Measurements from ENCODE around the gene FRAS1. TPM values are rescaled to one million over a fixed set of nuclear protein-coding genes. Genes with fewer than 3 reads are reported as not detected.

Gene FRAS1
- total and polyA plus RNA-seq, 2 of the 8 experiments (the other 6 are each of a cell fraction or from before 2014, with no cell fraction given): 38.5 to 109 TPM

DNA sequence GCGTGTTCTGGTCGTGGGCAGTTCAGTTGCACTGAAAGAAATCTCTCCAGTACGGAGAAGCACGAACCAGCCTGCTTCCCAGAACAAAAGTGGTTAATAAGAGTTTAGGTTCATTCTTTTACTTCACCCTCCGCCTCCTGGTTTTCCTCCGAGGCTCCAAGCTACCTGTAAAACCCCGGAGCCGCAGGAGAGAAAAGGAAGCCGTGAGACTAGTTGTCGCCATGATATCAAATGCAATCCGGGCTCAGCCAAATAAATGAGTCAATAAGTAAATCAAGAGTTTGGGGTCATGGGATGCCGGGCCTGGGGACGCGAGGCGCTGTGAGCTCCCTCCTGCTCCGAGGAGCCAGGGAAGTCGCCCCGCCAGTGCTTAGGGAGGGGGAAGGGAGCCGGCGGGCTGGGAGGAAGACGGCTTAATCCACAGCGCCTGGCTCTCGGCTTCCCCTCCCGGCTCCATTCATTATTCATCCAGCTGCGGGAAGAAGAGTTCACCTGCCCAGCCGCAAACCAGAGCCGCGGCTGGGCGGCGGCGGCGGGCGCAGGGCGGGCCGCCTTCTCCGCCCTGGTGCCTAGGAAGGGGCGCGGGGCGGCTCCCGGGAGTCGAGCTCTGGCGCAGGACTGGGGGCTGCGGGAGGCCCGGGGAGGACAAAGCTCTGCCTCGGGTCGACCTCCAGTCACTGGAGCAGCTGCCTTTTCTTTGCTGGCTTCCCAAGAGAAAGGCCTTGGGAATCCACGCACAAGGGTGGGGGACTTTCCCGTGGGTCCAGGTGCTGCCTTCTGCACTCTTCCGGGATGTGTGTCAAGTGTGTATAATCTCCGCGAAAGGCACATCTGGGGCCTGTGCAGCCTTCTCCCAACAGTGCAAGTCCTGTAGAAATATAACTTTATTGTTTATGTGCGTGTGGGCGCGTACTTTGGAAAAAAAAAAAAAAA lies 1.7 kb downstream of the FRAS1 start:
- Histone ChIP-seq H3K9me3 (ENCODE audit: insufficient read depth in 2 of 2, low read depth in 1 of 2, low read length in 1 of 2) (no peaks in the 10 kb centered on the region), H3K36me3 (ENCODE audit: control insufficient read depth in 2 of 4, insufficient read depth in 4 of 4, low read length in 3 of 4) (no peaks in the 10 kb centered on the region), H4K20me1 (replicated peaks in 1 of 2; ENCODE audit: control insufficient read depth in 1 of 2, insufficient read depth in 2 of 2, low read length in 2 of 2) (peaks cover 0 to 8% of the 10 kb centered on the region in 2 experiments), H3K27ac (ENCODE audit: low read depth, low read length) (no peak overlapping the region; the same call in 1 of the 2 replicates), H3K14ac (ENCODE audit: insufficient read length) (peak overlapping the region; percentile 21), H3K79me1 (ENCODE audit: low read depth, low read length) (peaks cover 7% of the 10 kb centered on the region), H4K5ac (ENCODE audit: insufficient read length, low read depth, low read length) (peak overlapping the region; percentile 65), H2BK15ac (ENCODE audit: low read length) (no peak overlapping the region), H4K8ac (ENCODE audit: extremely low read depth, insufficient read depth, low read length) (no peak overlapping the region; the same call in 1 of the 2 replicates), H3K23ac (ENCODE audit: insufficient read length) (no peak overlapping the region), H2BK5ac (ENCODE audit: low read depth, low read length) (peak overlapping the region; percentile 93), H2AK5ac (ENCODE audit: low read depth, low read length) (no peak overlapping the region; the same call in 1 of the 2 replicates), H3K4me2 (ENCODE audit: insufficient read depth in 1 of 2, low read depth in 2 of 2, low read length in 2 of 2) (peak overlapping the region; percentile 95), H3K56ac (replicated peaks; ENCODE audit: insufficient read length, low read depth, low read length) (peak overlapping the region; percentile 72), H3K9ac (replicated peaks in 1 of 4; ENCODE audit: extremely low read depth in 1 of 4, low read depth in 3 of 4, low read length in 3 of 4) (peak overlapping the region; percentile 75 to 97 (median 82)), H3K18ac (ENCODE audit: extremely low read depth, low read length) (peak overlapping the region; percentile 94), H3K79me2 (ENCODE audit: control insufficient read depth in 1 of 2, insufficient read depth in 2 of 2, low read length in 2 of 2) (peaks cover 26 to 68% of the 10 kb centered on the region in 2 experiments; a peak in 3 of 4 replicates), H4K91ac (replicated peaks; ENCODE audit: insufficient read length, low read length) (peak overlapping the region; percentile 61), H3K4me3 (ENCODE audit: extremely low read depth in 1 of 4, insufficient read depth in 2 of 4, low read depth in 3 of 4, low read length in 4 of 4) (peak overlapping the region; percentile 90 to 100 (median 96)), H2BK20ac (ENCODE audit: low read length) (no peak overlapping the region), H2AFZ (ENCODE audit: low read length) (no peak overlapping the region), H3K23me2 (ENCODE audit: low read depth, low read length) (peaks cover 15% of the 10 kb centered on the region; the same call in 1 of the 2 replicates), H3K27me3 (replicated peaks in 1 of 4; ENCODE audit: control insufficient read depth in 3 of 4, extremely low read depth in 1 of 4, insufficient read depth in 3 of 4, low read length in 3 of 4) (no peaks in the 10 kb centered on the region), H3K4me1 (replicated peaks in 1 of 4; ENCODE audit: control insufficient read depth in 3 of 4, insufficient read depth in 4 of 4, low read length in 3 of 4) (peaks cover 3 to 22% (median 10%) of the 10 kb centered on the region in 4 experiments; a peak in 4 of 7 replicates), H2BK120ac (replicated peaks; ENCODE audit: low read depth, low read length) (no peak overlapping the region), H2BK12ac (ENCODE audit: low read depth, low read length) (no peak overlapping the region), H3K4ac (replicated peaks; ENCODE audit: insufficient read length, low read depth, low read length) (peak overlapping the region; percentile 86)
- FAIRE-seq (no peak), DNase-seq (ENCODE audit: low read depth in 1 of 2, low spot score in 2 of 2) (peak; percentile 21 to 80)
- 1% methylated on average over 39 of the region's 54 CpGs; no CpG with 5 or more reads in 1 of the 2 experiments for WGBS, 2 experiments (ENCODE audit: extremely low coverage in 1 of 2, insufficient coverage in 1 of 2, insufficient read length in 1 of 2, insufficient replicate concordance in 2 of 2, low coverage in 1 of 2, low lambda C conversion rate in 2 of 2, missing lambda C conversion rate in 1 of 2)
- CTCF ChIA-PET (ENCODE audit: partially characterized antibody): interaction anchor here (0.6 to 3.7 kb wide), 48 partner anchors 10 to 852 kb away, joined by 3 to 49 read pairs (median 5); no protein-coding TSS in a partner anchor
- POLR2A ChIA-PET (ENCODE audit: partially characterized antibody): interaction anchor here (0.5 to 2.8 kb wide), 32 partner anchors 9 to 575 kb away, joined by 3 to 30 read pairs (median 3); partner anchors contain the start of gene ANXA3
- no peak for TF ChIP-seq TBP (IDR thresholded peaks at IDR 0.05; ENCODE audit: low read depth, low read length)
- no peak for TF ChIP-seq CBX8 (IDR thresholded peaks at IDR 0.05; ENCODE audit: borderline replicate concordance, low read depth, low read length)
- TF ChIP-seq SIN3A (conservative IDR thresholded peaks at IDR 0.05 in 1 of 2, IDR thresholded peaks at IDR 0.05 in 1 of 2; ENCODE audit: low read depth in 1 of 2, low read length in 2 of 2): peak in 1 of 2 experiments; percentile 63; a peak in 1 of 4 replicates
- TF ChIP-seq TAF1 (IDR thresholded peaks at IDR 0.05; ENCODE audit: low read depth, low read length): peak; percentile 68
- TF ChIP-seq TAF7 (optimal IDR thresholded peaks at IDR 0.05; ENCODE audit: borderline replicate concordance, low read depth, low read length): peak; percentile 28
- TF ChIP-seq FOSL1 (IDR thresholded peaks at IDR 0.05; ENCODE audit: insufficient read depth, low read depth, low read length): no peak
- no peak for TF ChIP-seq TEAD4 (IDR thresholded peaks at IDR 0.05; ENCODE audit: low read depth, low read length)
- no peak for TF ChIP-seq CEBPB (IDR thresholded peaks at IDR 0.05; ENCODE audit: low read depth, low read length)
- peak in 1 of 2 experiments; percentile 6; a peak in 1 of 4 replicates for TF ChIP-seq RAD21 (IDR thresholded peaks at IDR 0.05 in 1 of 2, conservative IDR thresholded peaks at IDR 0.05 in 1 of 2; ENCODE audit: low read depth in 2 of 2, low read length in 2 of 2)
- TF ChIP-seq POLR2AphosphoS5 (IDR thresholded peaks at IDR 0.05; ENCODE audit: low read depth, low read length): peak; percentile 24; the same call in 1 of the 2 replicates

Data from H1 (cell line).